Skin of body (tissue), 2 donors: ENCODE measurements around the gene ITFG1. TPM values are rescaled to one million over a fixed set of nuclear protein-coding genes. Genes with fewer than 3 reads are reported as not detected.
"Not testable (repeated sequence)": the region's sequence is repeated elsewhere in the genome, so short reads cannot be mapped to it uniquely, and the experiment has no call there.

Experiments used
- DNase-seq: peaks from one replicate; lab custom pipeline; 2025; lab: John Stamatoyannopoulos, UW
- total RNA-seq: library from RNA; depleted of rRNA; stranded (reverse); fragments of >200 nt; gene quantifications from one replicate; pipeline ENCODE4 v1.2.3, GENCODE V29; 2014

ITFG1 gene
- total RNA-seq, 1 donor from 2014 or later: 55.6 TPM

- DNase-seq: no peak
These were observed 36.0 kb downstream of the ITFG1 start for GRCh38 chr16:47424846-47425245.

GRCh38 chr16:47416869-47417268, 44.0 kb downstream of the ITFG1 start:
- no peak for DNase-seq

- no peak for DNase-seq
These were observed 47.8 kb downstream of the ITFG1 start for GRCh38 chr16:47413041-47413440.

- no peak for DNase-seq
These were observed 52.4 kb downstream of the ITFG1 start for GRCh38 chr16:47408491-47408890.

- no peak for DNase-seq
These were observed 64.9 kb downstream of the ITFG1 start for GRCh38 chr16:47395733-47396498.

- no peak for DNase-seq
These were observed 68.8 kb downstream of the ITFG1 start for GRCh38 chr16:47392081-47392480.

GRCh38 chr16:47388705-47389104, 72.2 kb downstream of the ITFG1 start:
- no peak for DNase-seq

GRCh38 chr16:47387026-47387734, 73.7 kb downstream of the ITFG1 start:
- DNase-seq: no peak

- no peak for DNase-seq
These were observed 74.6 kb downstream of the ITFG1 start for GRCh38 chr16:47386201-47386718.

GRCh38 chr16:47382362-47382761, 78.5 kb downstream of the ITFG1 start:
- DNase-seq: no peak

GRCh38 chr16:47377154-47377553, 83.7 kb downstream of the ITFG1 start:
- DNase-seq: no peak

GRCh38 chr16:47375423-47375822, 85.4 kb downstream of the ITFG1 start:
- no peak for DNase-seq

GRCh38 chr16:47374629-47375028, 86.2 kb downstream of the ITFG1 start:
- no peak for DNase-seq

GRCh38 chr16:47371271-47372014, 89.4 kb downstream of the ITFG1 start:
- no peak for DNase-seq

- no peak for DNase-seq
These were observed 90.3 kb downstream of the ITFG1 start for GRCh38 chr16:47370536-47370935.

- no peak for DNase-seq
These were observed 94.6 kb downstream of the ITFG1 start for GRCh38 chr16:47366228-47366627.

GRCh38 chr16:47363761-47364160, 97.1 kb downstream of the ITFG1 start:
- DNase-seq: no peak

- no peak for DNase-seq
These were observed 101.4 kb downstream of the ITFG1 start for GRCh38 chr16:47359478-47359877.

GRCh38 chr16:47358816-47359215, 102.0 kb downstream of the ITFG1 start:
- DNase-seq: no peak

GRCh38 chr16:47349029-47349428, 111.8 kb downstream of the ITFG1 start:
- DNase-seq: not testable (repeated sequence)

- DNase-seq: not testable (repeated sequence)
These were observed 113.7 kb downstream of the ITFG1 start for GRCh38 chr16:47347021-47347696.
